ENCODE results near the gene STRAP.
"Not testable (repeated sequence)": the region's sequence is repeated elsewhere in the genome, so short reads cannot be mapped to it uniquely, and the experiment has no call there.

STRAP gene

DNA sequence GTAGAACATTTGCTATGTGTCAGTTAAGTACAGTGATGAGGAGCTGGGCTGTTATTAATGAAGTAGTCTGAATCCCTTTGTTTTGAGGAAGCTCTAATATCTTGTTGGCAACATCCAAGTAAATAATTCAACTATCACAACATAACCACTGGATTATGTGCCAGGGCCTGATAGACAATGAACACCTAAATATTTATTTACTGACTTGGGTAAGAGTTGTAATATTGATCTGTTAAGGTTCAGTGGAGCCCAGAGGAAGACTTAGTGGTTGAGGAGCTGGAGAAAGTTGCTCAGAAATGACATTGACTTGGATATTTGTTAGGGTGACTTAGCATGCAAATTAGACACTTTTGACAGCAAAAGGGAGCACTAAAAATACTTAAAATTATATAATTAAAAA is 55.7 kb downstream of the STRAP start:
- Histone ChIP-seq H3K4me3 (no peak overlapping the region), H3K9ac (ENCODE audit: insufficient read length) (no peak overlapping the region), H3K9me3 (ENCODE audit: low read depth, low read length) (no peaks in the 10 kb centered on the region), H3K27ac (no peak overlapping the region), H3K36me3 (ENCODE audit: insufficient read depth, low read length) (no peaks in the 10 kb centered on the region)
- TF ChIP-seq FOXP2 (optimal IDR thresholded peaks at IDR 0.05; ENCODE audit: control extremely low read depth, extremely low read length, insufficient read depth) = no peak
- no peak for TF ChIP-seq POLR2AphosphoS5 (IDR thresholded peaks at IDR 0.05; ENCODE audit: borderline replicate concordance, low read depth, low read length)
- no peak for TF ChIP-seq EZH2 (IDR thresholded peaks at IDR 0.05)
- DNase-seq (ENCODE audit: low read depth, low spot score) = no peak

DNA sequence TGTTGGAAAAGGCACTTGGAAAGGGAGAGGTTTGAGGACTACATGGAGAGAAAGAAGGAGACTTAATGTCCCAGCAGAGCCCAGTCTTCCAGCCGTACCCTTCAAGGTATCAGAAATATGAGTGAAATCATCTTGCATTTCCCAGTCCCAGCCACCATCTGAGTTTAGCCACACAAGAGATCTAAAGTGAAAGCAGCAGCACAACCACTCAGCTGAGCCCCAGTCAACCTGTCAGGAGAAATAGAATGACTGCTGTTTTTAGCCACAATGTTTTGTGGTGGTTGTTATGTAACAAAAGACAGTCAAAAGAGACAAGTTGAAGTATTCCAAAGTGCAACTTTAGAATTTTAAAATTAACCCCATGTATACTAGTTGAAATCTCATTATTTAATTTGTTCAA is 56.9 kb downstream of the STRAP start:
- Histone ChIP-seq H3K9me3 (ENCODE audit: low read depth, low read length) (no peaks in the 10 kb centered on the region), H3K9ac (ENCODE audit: insufficient read length) (no peak overlapping the region), H3K36me3 (ENCODE audit: insufficient read depth, low read length) (no peaks in the 10 kb centered on the region), H3K4me3 (no peak overlapping the region), H3K27ac (no peak overlapping the region)
- TF ChIP-seq POLR2AphosphoS5 (IDR thresholded peaks at IDR 0.05; ENCODE audit: borderline replicate concordance, low read depth, low read length) = no peak
- no peak for TF ChIP-seq EZH2 (IDR thresholded peaks at IDR 0.05)
- TF ChIP-seq FOXP2 (optimal IDR thresholded peaks at IDR 0.05; ENCODE audit: control extremely low read depth, extremely low read length, insufficient read depth) = no peak
- no peak for DNase-seq (ENCODE audit: low read depth, low spot score)

DNA sequence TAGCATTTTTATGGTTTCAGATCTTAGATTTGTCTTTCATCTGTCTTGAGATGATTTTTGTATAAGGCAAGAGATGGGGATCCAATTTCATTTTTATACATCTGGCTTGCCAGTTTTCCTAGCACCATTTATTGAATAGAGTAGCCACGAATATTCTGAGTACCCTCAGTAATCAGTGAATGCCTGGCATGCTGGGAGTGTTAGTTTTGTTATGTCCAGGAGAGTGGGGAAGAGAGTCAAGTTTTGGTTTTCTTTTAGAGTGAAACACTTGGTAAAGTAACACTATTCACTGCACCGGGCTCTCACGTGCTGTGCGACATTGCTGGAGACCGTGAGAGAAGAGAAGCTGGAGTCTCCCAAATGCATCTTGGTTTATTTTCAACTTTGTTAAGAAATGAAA is 60.3 kb downstream of the STRAP start:
- no peak for DNase-seq (ENCODE audit: low read depth, low spot score)
- no peak overlapping the region for H3K4me3 ChIP-seq
- no peak overlapping the region for H3K27ac ChIP-seq
- no peaks in the 10 kb centered on the region for H3K9me3 ChIP-seq (ENCODE audit: low read depth, low read length)
- TF ChIP-seq EZH2 (IDR thresholded peaks at IDR 0.05) (no peak), FOXP2 (optimal IDR thresholded peaks at IDR 0.05; ENCODE audit: control extremely low read depth, extremely low read length, insufficient read depth) (no peak), POLR2AphosphoS5 (IDR thresholded peaks at IDR 0.05; ENCODE audit: borderline replicate concordance, low read depth, low read length) (no peak)
- H3K9ac ChIP-seq (ENCODE audit: insufficient read length) = no peak overlapping the region
- H3K36me3 ChIP-seq (ENCODE audit: insufficient read depth, low read length) = no peaks in the 10 kb centered on the region

DNA sequence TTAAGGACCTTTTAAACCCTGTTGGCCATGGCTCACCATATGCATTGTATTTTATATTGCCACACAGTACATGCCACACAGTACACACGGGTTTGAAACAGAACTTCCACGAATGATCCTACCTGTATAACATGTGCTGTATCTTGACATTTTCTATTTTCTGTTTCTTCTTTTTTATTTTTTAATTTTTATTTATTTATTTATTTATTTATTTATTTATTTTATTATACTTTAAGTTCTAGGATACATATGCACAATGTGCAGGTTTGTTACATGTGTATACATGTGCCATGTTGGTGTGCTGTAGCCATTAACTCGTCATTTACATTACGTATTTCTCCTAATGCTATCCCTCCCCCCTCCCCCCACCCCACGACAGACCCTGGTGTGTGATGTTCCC is 61.3 kb downstream of the STRAP start:
- not testable (repeated sequence) for H3K9ac ChIP-seq (ENCODE audit: insufficient read length); H3K27ac ChIP-seq; H3K4me3 ChIP-seq; DNase-seq (ENCODE audit: low read depth, low spot score); H3K36me3 ChIP-seq (ENCODE audit: insufficient read depth, low read length); H3K9me3 ChIP-seq (ENCODE audit: low read depth, low read length)

GRCh38 chr12:15948461-15948860 is 66.3 kb downstream of the STRAP start:
- H3K9me3 ChIP-seq (ENCODE audit: low read depth, low read length); DNase-seq (ENCODE audit: low read depth, low spot score); H3K4me3 ChIP-seq; H3K27ac ChIP-seq; H3K36me3 ChIP-seq (ENCODE audit: insufficient read depth, low read length); H3K9ac ChIP-seq (ENCODE audit: insufficient read length): not testable (repeated sequence)

Measured in SK-N-MC (cell line).